NCI-H2196 treated with DMSO at 0.1 percent for 48 hours (cell line): ENCODE results near the gene CST7.
A peak's percentile ranks its signal among the peaks of the same experiment; 100 is the strongest.

ENCODE experiments used
- DNase-seq: peaks from one replicate; lab custom pipeline; 2025; ENCODE audit not compliant: unreplicated experiment; lab: John Stamatoyannopoulos, UW

Gene CST7

GRCh38 chr20:24962510-24962909 lies 13.4 kb downstream of the CST7 start:
- no peak for DNase-seq

- no peak for DNase-seq
Measured at GRCh38 chr20:24963672-24964505, 14.8 kb downstream of the CST7 start.

- no peak for DNase-seq
Measured at GRCh38 chr20:24964506-24964840, 15.4 kb downstream of the CST7 start.

- no peak for DNase-seq
Measured at GRCh38 chr20:24965065-24965919, 16.2 kb downstream of the CST7 start.

GRCh38 chr20:24966317-24967012 lies 17.4 kb downstream of the CST7 start:
- DNase-seq = no peak

GRCh38 chr20:24968278-24968800 lies 19.3 kb downstream of the CST7 start:
- DNase-seq = peak; percentile 32

- no peak for DNase-seq
Measured at GRCh38 chr20:24969186-24970029, 20.3 kb downstream of the CST7 start.

GRCh38 chr20:24970030-24970553 lies 21.0 kb downstream of the CST7 start:
- DNase-seq = no peak

- no peak for DNase-seq
Measured at GRCh38 chr20:24970754-24971153, 21.7 kb downstream of the CST7 start.

- DNase-seq = no peak
Measured at GRCh38 chr20:24971376-24972101, 22.5 kb downstream of the CST7 start.

GRCh38 chr20:24972341-24972740 lies 23.3 kb downstream of the CST7 start:
- no peak for DNase-seq

GRCh38 chr20:24977336-24977735 lies 28.3 kb downstream of the CST7 start:
- no peak for DNase-seq

GRCh38 chr20:24977797-24978196 lies 28.7 kb downstream of the CST7 start:
- no peak for DNase-seq

GRCh38 chr20:24978513-24978912 lies 29.4 kb downstream of the CST7 start:
- DNase-seq = no peak

- no peak for DNase-seq
Measured at GRCh38 chr20:24979036-24979960, 30.2 kb downstream of the CST7 start.

- no peak for DNase-seq
Measured at GRCh38 chr20:24980291-24981053, 31.4 kb downstream of the CST7 start.

- no peak for DNase-seq
Measured at GRCh38 chr20:24981282-24981681, 32.2 kb downstream of the CST7 start.

- no peak for DNase-seq
Measured at GRCh38 chr20:24981790-24982189, 32.7 kb downstream of the CST7 start.
